ENCODE measurements around the gene SLC6A1.

The SLC6A1 gene

DNA sequence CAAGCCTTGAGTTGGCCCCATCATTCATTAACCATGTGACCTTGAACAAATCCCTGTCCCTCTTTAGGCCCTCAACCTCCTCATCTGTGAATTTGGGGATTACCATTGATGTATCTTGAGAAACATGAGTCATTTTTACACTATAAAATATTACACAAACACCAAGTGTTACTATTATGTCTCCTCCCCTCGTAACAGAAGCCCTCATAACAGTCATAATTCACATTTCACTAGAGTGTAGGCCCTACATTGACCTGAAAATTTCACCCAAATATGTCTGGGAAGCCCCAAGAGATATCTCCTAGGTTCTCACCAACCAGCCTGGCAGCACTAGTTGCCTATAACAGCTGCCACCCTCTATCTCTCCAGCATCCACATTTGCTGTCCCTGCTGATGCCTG is 15.8 kb upstream of the SLC6A1 start:
- H3K4me3 ChIP-seq (ENCODE audit: low read depth, low read length) = no peak overlapping the region
- TF ChIP-seq CTCF (IDR thresholded peaks at IDR 0.05; ENCODE audit: low read depth, low read length) = no peak

DNA sequence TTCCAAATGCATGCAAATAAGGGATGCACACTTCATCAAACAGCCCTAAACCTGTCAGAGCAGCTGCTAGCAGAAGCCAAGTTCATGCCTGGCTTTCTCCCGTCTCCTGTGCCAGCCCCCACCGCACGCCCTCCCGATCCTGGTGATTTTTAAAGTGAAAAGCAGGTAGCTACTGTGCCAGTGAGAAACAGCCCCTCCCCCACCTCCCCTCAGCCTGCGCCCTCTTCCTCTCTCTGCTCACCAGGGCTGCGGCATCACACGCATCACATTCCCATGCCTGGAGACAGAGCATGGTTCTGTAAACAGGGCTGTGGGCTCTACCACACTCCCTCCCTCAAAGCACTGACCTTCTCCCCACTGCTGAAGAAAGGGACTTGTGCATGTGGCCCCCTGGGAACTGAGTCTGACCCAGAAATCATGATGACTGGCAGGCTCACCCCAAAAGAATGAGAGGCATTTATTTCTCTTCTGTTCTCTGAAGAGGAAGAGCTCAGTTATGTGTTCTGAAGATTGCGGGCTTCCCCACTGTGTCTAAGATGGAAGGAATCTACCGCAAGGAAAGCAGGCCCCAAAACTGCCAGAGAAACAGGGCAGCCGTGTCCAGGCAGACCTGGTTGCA is 14.5 kb upstream of the SLC6A1 start:
- TF ChIP-seq CTCF (IDR thresholded peaks at IDR 0.05; ENCODE audit: low read depth, low read length) = no peak
- no peak overlapping the region for H3K4me3 ChIP-seq (ENCODE audit: low read depth, low read length)

- no peak overlapping the region for H3K4me3 ChIP-seq (ENCODE audit: low read depth, low read length)
- TF ChIP-seq CTCF (IDR thresholded peaks at IDR 0.05; ENCODE audit: low read depth, low read length) = no peak
These were observed 13.6 kb upstream of the SLC6A1 start for GRCh38 chr3:10978956-10979355.

GRCh38 chr3:10980312-10980711 is 12.2 kb upstream of the SLC6A1 start:
- H3K4me3 ChIP-seq (ENCODE audit: low read depth, low read length) = no peak overlapping the region
- no peak for TF ChIP-seq CTCF (IDR thresholded peaks at IDR 0.05; ENCODE audit: low read depth, low read length)

DNA sequence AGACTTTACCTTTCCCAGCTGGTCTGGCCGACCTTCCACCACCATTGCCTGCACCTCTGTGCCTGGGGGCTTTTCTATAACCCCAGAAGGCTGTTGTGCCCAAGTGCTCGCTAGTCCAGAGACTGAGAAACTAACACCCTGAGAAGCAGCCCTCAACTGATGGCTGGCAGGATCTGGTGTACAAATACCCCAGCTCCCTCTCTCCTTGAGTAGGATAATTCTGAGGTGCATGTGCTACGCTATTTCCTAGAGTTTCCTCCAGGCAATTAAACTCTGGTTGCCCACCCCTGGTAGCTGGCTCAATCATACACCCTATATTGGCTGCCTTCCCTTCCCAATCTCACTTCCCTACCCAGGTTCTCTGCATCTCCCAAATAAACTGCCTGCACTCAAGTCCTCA is 11.5 kb upstream of the SLC6A1 start:
- no peak overlapping the region for H3K4me3 ChIP-seq (ENCODE audit: low read depth, low read length)
- no peak for TF ChIP-seq CTCF (IDR thresholded peaks at IDR 0.05; ENCODE audit: low read depth, low read length)

DNA sequence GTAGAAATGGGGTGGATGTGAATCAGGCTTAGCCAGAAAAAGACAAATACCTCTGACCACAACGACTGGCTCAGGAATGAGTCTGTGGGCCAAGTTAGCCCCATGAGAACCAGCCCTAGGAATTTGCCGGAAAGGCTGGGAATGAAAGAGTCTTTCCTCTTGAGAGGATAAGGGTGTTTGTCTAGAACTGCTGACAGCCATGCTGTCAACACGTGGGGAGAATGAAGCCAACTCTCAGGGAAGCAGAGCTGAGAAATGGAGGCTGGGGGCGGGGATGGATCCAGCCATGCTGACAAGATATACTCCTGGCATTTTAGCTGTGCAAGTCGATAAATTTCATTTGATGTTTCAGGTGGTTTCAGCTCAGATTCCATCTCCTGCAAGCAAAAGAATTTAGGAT is 10.6 kb upstream of the SLC6A1 start:
- H3K4me3 ChIP-seq (ENCODE audit: low read depth, low read length) = no peak overlapping the region
- TF ChIP-seq CTCF (IDR thresholded peaks at IDR 0.05; ENCODE audit: low read depth, low read length) = no peak

DNA sequence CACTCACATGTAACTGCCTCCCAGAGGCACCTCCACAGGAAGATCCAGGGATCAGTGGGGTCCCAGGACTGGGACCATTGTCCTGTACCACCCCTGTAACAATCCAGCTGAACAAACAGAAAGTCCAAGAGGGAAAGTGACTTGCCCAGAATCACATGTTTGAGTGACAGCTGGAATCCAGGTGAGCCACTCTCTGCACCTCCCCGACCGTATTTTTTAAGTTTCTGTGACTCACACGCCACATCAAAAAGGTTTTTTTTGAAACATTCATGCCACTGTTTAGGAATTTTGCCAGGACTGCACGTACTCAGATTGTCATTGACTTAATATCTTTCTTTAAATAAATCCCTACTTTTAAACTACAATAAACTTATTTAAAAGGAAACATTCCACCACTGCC is 9.8 kb upstream of the SLC6A1 start:
- no peak overlapping the region for H3K4me3 ChIP-seq (ENCODE audit: low read depth, low read length)
- no peak for TF ChIP-seq CTCF (IDR thresholded peaks at IDR 0.05; ENCODE audit: low read depth, low read length)
